ENCODE measurements around the gene TMEM190. TPM values are rescaled to one million over a fixed set of nuclear protein-coding genes. Genes with fewer than 3 reads are reported as not detected.

Gene TMEM190
- total RNA-seq, 4 donors from 2014 or later, result not detected

- Histone ChIP-seq H3K4me3 (replicated peaks in 1 of 3) (peak within 1 kb of the TSS in 2 of 3 donors; percentile 15 to 89), H3K9me3 (no peaks in the 10 kb centered on the region), H3K36me3 (peaks cover 18 to 19% of the 10 kb centered on the region in 2 donors), H3K27ac (peak within 1 kb of the TSS; percentile 81 to 98 (median 98)), H3K27me3 (no peaks in the 10 kb centered on the region), H3K4me1 (peaks cover 35 to 44% of the 10 kb centered on the region in 2 donors)
- peak in 1 of 2 donors; percentile 69 for TF ChIP-seq POLR2A (IDR thresholded peaks at IDR 0.05)
- no peak for TF ChIP-seq CTCF (IDR thresholded peaks at IDR 0.05)
- intact Hi-C loops (cut with DNase I), result loop anchor here (10.0 kb wide), 1 partner anchor 270 kb away; the partner anchor contains the start of gene U2AF2
- WGBS, 2 donors, result 44 to 46% methylated on average over 18 to 19 of the region's 72 CpGs
- DNase-seq, result peak; percentile 72 to 74
These were observed 7.7 kb downstream of the TMEM190 start, which contains the start of gene TMEM238 for GRCh38 chr19:55384131-55384919. TSS of gene TMEM238 (minus strand) at chr19:55384292. CDS start at chr19:55384259, 33 bp downstream.

GRCh38 chr19:55384920-55385723 lies 8.5 kb downstream of the TMEM190 start:
- peak; percentile 96 to 98 for DNase-seq
- peak overlapping the region in 1 of 3 donors; percentile 89 for H3K4me3 ChIP-seq (replicated peaks in 1 of 3)
- WGBS, 2 donors, result 4 to 6% methylated on average over 33 of the region's 34 CpGs
- TF ChIP-seq POLR2A (IDR thresholded peaks at IDR 0.05) (peak in 1 of 2 donors; percentile 1), CTCF (IDR thresholded peaks at IDR 0.05) (no peak)
- H3K27me3 ChIP-seq, result no peaks in the 10 kb centered on the region
- H3K27ac ChIP-seq, result peak overlapping the region; percentile 81 to 98 (median 98)
- H3K36me3 ChIP-seq, result peaks cover 18 to 23% of the 10 kb centered on the region in 2 donors
- H3K9me3 ChIP-seq, result no peaks in the 10 kb centered on the region
- H3K4me1 ChIP-seq, result peaks cover 35 to 50% of the 10 kb centered on the region in 2 donors
- intact Hi-C loops (cut with DNase I), result loop anchor here (10.0 kb wide), 1 partner anchor 270 kb away; the partner anchor contains the start of gene U2AF2

DNA sequence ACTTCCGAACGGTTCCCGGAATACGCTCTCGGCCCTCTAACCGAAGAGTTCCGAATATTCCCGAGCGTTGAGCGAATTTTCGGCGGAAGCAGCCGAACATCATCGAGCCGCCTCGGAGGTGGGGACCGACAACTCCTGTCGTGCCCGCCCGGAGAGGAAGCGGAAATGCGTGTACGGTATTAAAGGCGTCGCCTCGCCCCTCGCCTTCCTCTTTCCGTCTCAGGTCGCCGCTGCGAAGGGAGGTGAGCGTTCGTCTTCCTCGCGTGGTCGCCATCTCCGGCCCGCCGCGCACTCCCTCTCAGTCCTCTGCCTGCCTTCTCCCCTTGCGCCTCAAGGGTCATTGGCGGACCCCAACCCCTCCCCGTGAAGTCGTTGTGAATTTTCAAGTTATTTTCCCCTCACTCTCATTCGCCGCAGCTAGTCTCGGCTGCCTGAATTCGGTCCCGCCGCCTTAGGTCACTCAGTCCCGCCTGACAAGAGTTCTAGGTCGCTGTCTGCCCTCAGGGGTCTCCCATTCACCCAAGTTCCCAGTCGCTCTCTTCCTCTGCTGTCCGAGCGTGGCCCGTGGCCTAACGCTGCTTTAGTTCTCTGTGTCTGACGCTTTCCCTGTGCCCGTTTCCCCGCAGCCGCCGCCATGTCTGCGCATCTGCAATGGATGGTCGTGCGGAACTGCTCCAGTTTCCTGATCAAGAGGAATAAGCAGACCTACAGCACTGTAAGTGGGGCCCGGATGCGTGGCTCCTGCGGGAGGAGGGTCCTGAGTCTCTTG lies 9.3 kb downstream of the TMEM190 start, which contains the start of gene RPL28:
Gene RPL28 (plus strand): TSS at position 209 of the 769 bp plus-strand sequence. CDS start 426 bp downstream, at position 635.
- peaks cover 35 to 50% of the 10 kb centered on the region in 2 donors for H3K4me1 ChIP-seq
- H3K27ac ChIP-seq, result peak within 1 kb of the TSS; percentile 81 to 98 (median 98)
- peak; percentile 87 to 99 for TF ChIP-seq POLR2A (IDR thresholded peaks at IDR 0.05)
- TF ChIP-seq CTCF (IDR thresholded peaks at IDR 0.05), result no peak
- no peaks in the 10 kb centered on the region for H3K27me3 ChIP-seq
- peak; percentile 98 to 99 for DNase-seq
- H3K36me3 ChIP-seq, result peaks cover 18 to 23% of the 10 kb centered on the region in 2 donors
- intact Hi-C loops (cut with DNase I), result loop anchor here (10.0 kb wide), 1 partner anchor 269 kb away; the partner anchor contains the start of gene U2AF2
- 0% methylated on average over 55 to 62 of the region's 68 CpGs for WGBS, 2 donors
- H3K4me3 ChIP-seq (replicated peaks in 1 of 3), result peak within 1 kb of the TSS; percentile 11 to 89 (median 62)
- no peaks in the 10 kb centered on the region for H3K9me3 ChIP-seq

GRCh38 chr19:55386493-55386971 lies 9.9 kb downstream of the TMEM190 start:
- Histone ChIP-seq H3K4me3 (replicated peaks in 1 of 3) (peak overlapping the region in 2 of 3 donors; percentile 62 to 89), H3K9me3 (no peaks in the 10 kb centered on the region), H3K4me1 (peaks cover 35 to 50% of the 10 kb centered on the region in 2 donors), H3K27me3 (no peaks in the 10 kb centered on the region), H3K27ac (peak overlapping the region in 2 of 3 donors; percentile 98), H3K36me3 (peaks cover 18 to 23% of the 10 kb centered on the region in 2 donors)
- DNase-seq, result peak in 1 of 2 donors; percentile 8
- WGBS, 2 donors, result 5 to 7% methylated on average over 15 to 26 of the region's 33 CpGs
- TF ChIP-seq POLR2A (IDR thresholded peaks at IDR 0.05), result no peak
- TF ChIP-seq CTCF (IDR thresholded peaks at IDR 0.05), result no peak
- intact Hi-C loops (cut with DNase I), result loop anchor here (10.0 kb wide), 1 partner anchor 268 kb away; the partner anchor contains the start of gene U2AF2
